ENCODE data around the gene EIF3B. TPM values are rescaled to one million over a fixed set of nuclear protein-coding genes. Genes with fewer than 3 reads are reported as not detected.
"Not testable (repeated sequence)": the region's sequence is repeated elsewhere in the genome, so short reads cannot be mapped to it uniquely, and the experiment has no call there.

The EIF3B gene
- 10 to 100 TPM; 63.3 to 98.8 TPM for total RNA-seq
- polyA plus RNA-seq = 10 to 100 TPM; 27.4 to 58.3 TPM

GRCh38 chr7:2354186-2354938 lies at the start of gene EIF3B:
TSS of gene EIF3B (plus strand) at chr7:2354827. CDS start at chr7:2354922, 95 bp downstream.
- peak within 1 kb of the TSS; percentile 99 to 100 for H3K27ac ChIP-seq (ENCODE audit: low read depth in 1 of 2, low read length in 2 of 2)
- H3K36me3 ChIP-seq (ENCODE audit: control insufficient read depth in 4 of 4, insufficient read depth in 3 of 4, low read depth in 1 of 4, low read length in 3 of 4) = peaks cover 0 to 9% (median 2%) of the 10 kb centered on the region in 4 donors
- no peaks in the 10 kb centered on the region for H3K9me3 ChIP-seq (ENCODE audit: control insufficient read depth in 4 of 4, low read length in 3 of 4)
- TF ChIP-seq HNF4G (IDR thresholded peaks at IDR 0.05) = no peak
- TF ChIP-seq, protein P1, sequence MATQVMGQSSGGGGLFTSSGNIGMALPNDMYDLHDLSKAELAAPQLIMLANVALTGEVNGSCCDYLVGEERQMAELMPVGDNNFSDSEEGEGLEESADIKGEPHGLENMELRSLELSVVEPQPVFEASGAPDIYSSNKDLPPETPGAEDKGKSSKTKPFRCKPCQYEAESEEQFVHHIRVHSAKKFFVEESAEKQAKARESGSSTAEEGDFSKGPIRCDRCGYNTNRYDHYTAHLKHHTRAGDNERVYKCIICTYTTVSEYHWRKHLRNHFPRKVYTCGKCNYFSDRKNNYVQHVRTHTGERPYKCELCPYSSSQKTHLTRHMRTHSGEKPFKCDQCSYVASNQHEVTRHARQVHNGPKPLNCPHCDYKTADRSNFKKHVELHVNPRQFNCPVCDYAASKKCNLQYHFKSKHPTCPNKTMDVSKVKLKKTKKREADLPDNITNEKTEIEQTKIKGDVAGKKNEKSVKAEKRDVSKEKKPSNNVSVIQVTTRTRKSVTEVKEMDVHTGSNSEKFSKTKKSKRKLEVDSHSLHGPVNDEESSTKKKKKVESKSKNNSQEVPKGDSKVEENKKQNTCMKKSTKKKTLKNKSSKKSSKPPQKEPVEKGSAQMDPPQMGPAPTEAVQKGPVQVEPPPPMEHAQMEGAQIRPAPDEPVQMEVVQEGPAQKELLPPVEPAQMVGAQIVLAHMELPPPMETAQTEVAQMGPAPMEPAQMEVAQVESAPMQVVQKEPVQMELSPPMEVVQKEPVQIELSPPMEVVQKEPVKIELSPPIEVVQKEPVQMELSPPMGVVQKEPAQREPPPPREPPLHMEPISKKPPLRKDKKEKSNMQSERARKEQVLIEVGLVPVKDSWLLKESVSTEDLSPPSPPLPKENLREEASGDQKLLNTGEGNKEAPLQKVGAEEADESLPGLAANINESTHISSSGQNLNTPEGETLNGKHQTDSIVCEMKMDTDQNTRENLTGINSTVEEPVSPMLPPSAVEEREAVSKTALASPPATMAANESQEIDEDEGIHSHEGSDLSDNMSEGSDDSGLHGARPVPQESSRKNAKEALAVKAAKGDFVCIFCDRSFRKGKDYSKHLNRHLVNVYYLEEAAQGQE (IDR thresholded peaks at IDR 0.05) = no peak
- no peak for TF ChIP-seq TAF1 (conservative IDR thresholded peaks at IDR 0.05)
- no peak for TF ChIP-seq FOXA2 (IDR thresholded peaks at IDR 0.05)
- TF ChIP-seq JUND (IDR thresholded peaks at IDR 0.05) = no peak
- peak; percentile 12 for TF ChIP-seq NR2F2 (IDR thresholded peaks at IDR 0.05)
- TF ChIP-seq, protein P2, sequence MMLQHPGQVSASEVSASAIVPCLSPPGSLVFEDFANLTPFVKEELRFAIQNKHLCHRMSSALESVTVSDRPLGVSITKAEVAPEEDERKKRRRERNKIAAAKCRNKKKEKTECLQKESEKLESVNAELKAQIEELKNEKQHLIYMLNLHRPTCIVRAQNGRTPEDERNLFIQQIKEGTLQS (IDR thresholded peaks at IDR 0.05) = peak; percentile 41
- no peak for TF ChIP-seq RAD21 (IDR thresholded peaks at IDR 0.05)
- TF ChIP-seq ZBTB33 (IDR thresholded peaks at IDR 0.05) = peak; percentile 65
- peak; percentile 66 for TF ChIP-seq SP1 (IDR thresholded peaks at IDR 0.05)
- TF ChIP-seq MAX (IDR thresholded peaks at IDR 0.05) = peak; percentile 95
- TF ChIP-seq FOXA1 (IDR thresholded peaks at IDR 0.05) = no peak
- no peak for TF ChIP-seq HNF4A (conservative IDR thresholded peaks at IDR 0.05)
- peak; percentile 58 to 70 for TF ChIP-seq EGR1 (IDR thresholded peaks at IDR 0.05; ENCODE audit: low read depth in 2 of 2)
- no peak for TF ChIP-seq RXRA (IDR thresholded peaks at IDR 0.05)
- TF ChIP-seq GABPA (IDR thresholded peaks at IDR 0.05 in 1 of 2, conservative IDR thresholded peaks at IDR 0.05 in 1 of 2) = peak in 1 of 2 donors; percentile 65
- TF ChIP-seq CTCF (IDR thresholded peaks at IDR 0.05; ENCODE audit: low read depth, low read length, missing input control) = no peak
- peak; percentile 99 for TF ChIP-seq YY1 (IDR thresholded peaks at IDR 0.05)
- WGBS = under 1% methylated on average over 55 of the region's 55 CpGs
- peak within 1 kb of the TSS; percentile 79 to 99 (median 80) for H3K4me3 ChIP-seq (ENCODE audit: low read depth in 1 of 3, low read length in 3 of 3)
- no peaks in the 10 kb centered on the region for H3K27me3 ChIP-seq (ENCODE audit: control insufficient read depth in 4 of 4, insufficient read depth in 4 of 4, low read length in 3 of 4)
- peaks cover 11 to 30% (median 21%) of the 10 kb centered on the region in 4 donors for H3K4me1 ChIP-seq (ENCODE audit: control insufficient read depth in 4 of 4, insufficient read depth in 4 of 4, low read length in 3 of 4)
- DNase-seq (ENCODE audit: low spot score) = peak; percentile 89
- H3K9ac ChIP-seq (ENCODE audit: low read depth in 1 of 2, low read length in 2 of 2) = peak within 1 kb of the TSS; percentile 79 to 96

GRCh38 chr7:2305258-2305657 lies 49.4 kb upstream of the EIF3B start:
- H3K27ac ChIP-seq (ENCODE audit: low read depth in 1 of 2, low read length in 2 of 2); H3K27me3 ChIP-seq (ENCODE audit: control insufficient read depth in 4 of 4, insufficient read depth in 4 of 4, low read length in 3 of 4); H3K9me3 ChIP-seq (ENCODE audit: control insufficient read depth in 4 of 4, low read length in 3 of 4); H3K4me3 ChIP-seq (ENCODE audit: low read depth in 1 of 3, low read length in 3 of 3); H3K9ac ChIP-seq (ENCODE audit: low read depth in 1 of 2, low read length in 2 of 2); H3K36me3 ChIP-seq (ENCODE audit: control insufficient read depth in 4 of 4, insufficient read depth in 3 of 4, low read depth in 1 of 4, low read length in 3 of 4); H3K4me1 ChIP-seq (ENCODE audit: control insufficient read depth in 4 of 4, insufficient read depth in 4 of 4, low read length in 3 of 4); DNase-seq (ENCODE audit: low spot score): not testable (repeated sequence)
- WGBS = 91% methylated on average over 6 of the region's 6 CpGs

Measured in liver (tissue), 9 donors.